ENCODE data around the gene PDE2A.

PDE2A gene

GRCh38 chr11:72585762-72586311 lies 88.4 kb downstream of the PDE2A start:
- peak; percentile 59 for DNase-seq

DNA sequence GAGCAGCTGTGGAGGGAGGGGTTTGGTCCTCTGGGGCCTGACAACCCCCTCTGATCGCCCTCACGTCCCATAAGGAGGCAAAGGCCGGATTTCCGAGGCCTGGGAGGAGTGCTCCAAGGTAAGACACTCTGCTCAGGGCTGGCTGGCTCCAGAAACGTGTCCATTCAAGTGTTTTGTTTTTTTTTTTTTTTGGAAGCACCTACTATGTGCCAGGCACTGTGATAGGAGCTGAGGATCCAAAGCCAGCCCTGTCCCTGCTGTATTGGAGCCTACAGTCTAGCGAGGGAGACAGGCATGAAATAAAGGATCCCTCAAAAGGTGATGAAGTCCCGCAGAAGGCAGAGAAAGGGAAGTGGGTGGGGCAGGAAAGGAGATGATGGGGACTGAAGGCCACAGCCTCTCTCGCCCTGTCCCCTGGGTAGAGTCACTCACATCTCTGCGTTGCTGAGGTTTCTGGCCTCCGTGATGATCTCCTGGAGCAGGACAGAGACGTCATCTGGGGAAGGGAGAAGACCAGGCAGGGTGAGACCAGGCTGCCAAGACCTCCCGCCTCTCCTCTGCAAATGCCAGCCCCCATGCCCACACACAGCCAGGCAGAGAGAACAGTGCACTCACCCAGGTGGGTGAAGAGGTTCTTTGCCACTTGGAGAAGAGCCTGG lies 89.2 kb downstream of the PDE2A start:
- DNase-seq, result no peak

DNA sequence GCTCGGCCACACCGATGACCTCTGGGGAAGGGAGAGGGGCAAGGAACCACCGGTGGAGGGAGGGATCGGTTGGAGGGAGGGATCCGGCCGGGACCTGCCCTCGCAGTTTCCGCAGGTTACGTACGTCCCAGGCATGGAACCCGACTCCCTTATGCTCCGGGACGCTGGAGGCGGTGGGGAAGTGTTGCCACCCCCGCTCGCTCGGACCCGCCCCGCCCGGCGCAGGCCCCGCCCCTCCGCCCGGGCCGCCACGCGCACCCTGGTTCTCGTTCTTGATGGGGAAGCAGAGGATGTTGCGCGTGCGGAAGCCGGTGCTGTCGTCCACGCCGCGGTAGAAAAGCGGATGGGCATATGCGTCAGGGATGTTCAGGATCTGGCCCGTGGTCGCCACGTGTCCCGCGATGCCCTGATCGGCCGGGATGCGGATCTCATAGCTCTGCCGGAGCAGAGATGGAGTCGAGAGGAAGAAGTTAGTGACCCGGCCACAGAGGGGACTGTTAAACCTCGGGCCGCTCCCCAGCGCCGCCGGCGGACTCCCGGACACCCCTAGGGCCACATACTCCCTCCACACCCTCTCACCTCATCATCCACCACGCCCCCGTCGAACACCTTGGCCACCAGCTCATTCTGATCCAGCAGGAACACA lies 89.8 kb downstream of the PDE2A start:
- DNase-seq, result peak; percentile 25

GRCh38 chr11:72583616-72584292 lies 90.5 kb downstream of the PDE2A start:
- DNase-seq, result no peak

DNA sequence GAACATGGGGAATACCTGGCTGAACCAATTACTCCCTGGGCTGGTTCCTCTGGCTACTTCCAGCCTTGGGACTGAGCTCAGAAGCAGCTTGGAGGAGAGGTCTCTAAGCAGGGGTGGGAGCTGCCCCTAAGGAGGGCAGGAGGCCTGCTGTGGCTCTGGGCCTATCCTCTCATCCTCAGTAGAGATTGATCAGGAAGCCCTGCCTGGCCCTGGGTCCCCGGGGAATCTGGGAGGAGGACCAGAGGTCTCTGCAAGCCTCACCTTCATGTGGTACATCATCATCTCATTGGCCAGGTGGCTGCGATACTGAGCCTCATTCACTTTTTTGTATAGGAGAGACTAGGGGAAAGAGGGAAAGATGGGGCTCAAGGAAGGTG lies 91.1 kb downstream of the PDE2A start:
- no peak for DNase-seq

GRCh38 chr11:72582206-72583176 lies 91.7 kb downstream of the PDE2A start:
- no peak for DNase-seq

DNA sequence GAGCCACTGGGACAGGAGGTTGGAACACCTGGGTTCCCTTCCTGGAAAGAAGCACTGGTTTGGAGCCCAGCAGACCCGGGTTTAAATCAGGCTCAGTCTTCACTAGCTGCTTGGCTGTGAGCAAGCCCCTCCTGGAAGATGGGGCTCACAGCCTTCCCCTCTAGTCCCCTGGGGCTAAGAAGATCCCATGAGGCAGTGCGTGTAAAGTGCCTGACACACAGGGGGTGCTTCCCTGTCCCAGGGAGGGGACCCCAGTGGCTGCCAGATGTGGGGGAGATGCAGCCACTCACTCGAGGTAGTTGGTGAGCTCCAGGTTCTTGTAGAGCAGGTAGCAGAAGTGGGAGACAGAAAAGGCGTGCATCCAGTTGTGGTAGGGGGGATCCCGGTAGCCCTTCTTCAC lies 93.2 kb downstream of the PDE2A start:
- DNase-seq, result no peak

- DNase-seq, result no peak
Observed at GRCh38 chr11:72580642-72580950, 93.6 kb downstream of the PDE2A start.

- DNase-seq, result no peak
Observed at GRCh38 chr11:72579816-72580641, 94.2 kb downstream of the PDE2A start.

- DNase-seq, result no peak
Observed at GRCh38 chr11:72578991-72579815, 95.0 kb downstream of the PDE2A start.

GRCh38 chr11:72578566-72578965 lies 95.7 kb downstream of the PDE2A start:
- no peak for DNase-seq

DNA sequence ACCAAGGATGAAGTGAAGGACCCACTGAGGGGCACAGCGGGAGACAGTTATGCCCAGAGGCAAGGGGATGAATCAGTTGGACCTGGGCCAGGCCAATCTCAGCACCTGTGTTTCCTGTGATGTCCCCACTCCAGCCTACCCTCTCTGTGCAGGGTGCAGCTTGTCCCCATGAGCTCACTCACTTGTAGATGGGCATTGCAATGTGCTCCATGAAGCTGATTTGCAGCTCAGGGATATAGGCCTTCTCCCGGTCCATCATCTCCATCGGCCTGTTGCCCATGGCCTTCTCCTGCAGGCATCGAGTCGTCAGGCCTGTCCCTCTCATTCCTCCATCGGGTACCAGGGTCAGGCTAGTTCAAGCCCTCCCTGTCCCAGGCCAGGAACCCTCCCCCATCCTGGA lies 96.2 kb downstream of the PDE2A start:
- no peak for DNase-seq

GRCh38 chr11:72577271-72577721 lies 96.9 kb downstream of the PDE2A start:
- no peak for DNase-seq

- DNase-seq, result no peak
Observed at GRCh38 chr11:72576661-72577060, 97.6 kb downstream of the PDE2A start.

- no peak for DNase-seq
Observed at GRCh38 chr11:72576243-72576595, 98.0 kb downstream of the PDE2A start.

DNA sequence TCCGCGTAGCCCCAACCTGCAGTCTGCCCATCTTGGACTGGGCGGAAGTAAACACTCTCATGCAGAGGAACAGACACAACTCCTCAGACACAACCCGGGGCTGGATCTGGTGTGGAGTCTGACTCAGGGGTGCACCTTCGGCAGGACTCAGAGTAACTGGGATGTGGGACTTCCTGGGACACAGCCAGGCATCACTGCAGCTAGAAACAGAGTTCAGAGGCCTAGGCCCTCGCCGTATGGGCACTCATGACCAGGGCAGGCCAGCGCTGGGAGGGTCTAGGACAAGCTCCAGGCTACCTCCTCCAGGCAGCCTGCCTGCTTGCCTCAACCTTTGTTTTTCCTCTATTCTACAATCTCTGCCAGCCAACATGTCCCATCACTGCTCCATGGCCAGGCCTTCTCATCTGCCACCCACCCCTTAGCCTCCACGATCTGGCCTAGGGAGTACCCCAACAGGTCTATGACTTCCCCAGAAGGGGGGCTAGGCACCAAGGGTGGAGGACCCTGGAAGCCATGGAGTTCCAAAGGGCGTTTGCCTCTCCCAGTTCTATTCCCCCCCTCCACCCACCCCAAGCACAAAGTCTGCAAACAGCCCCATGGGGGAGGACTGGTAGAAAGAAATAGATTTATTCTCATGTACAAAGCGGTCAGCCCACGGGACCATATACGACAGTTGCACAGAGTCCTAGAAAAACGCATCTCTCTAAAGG lies 98.5 kb downstream of the PDE2A start:
- DNase-seq, result no peak

DNA sequence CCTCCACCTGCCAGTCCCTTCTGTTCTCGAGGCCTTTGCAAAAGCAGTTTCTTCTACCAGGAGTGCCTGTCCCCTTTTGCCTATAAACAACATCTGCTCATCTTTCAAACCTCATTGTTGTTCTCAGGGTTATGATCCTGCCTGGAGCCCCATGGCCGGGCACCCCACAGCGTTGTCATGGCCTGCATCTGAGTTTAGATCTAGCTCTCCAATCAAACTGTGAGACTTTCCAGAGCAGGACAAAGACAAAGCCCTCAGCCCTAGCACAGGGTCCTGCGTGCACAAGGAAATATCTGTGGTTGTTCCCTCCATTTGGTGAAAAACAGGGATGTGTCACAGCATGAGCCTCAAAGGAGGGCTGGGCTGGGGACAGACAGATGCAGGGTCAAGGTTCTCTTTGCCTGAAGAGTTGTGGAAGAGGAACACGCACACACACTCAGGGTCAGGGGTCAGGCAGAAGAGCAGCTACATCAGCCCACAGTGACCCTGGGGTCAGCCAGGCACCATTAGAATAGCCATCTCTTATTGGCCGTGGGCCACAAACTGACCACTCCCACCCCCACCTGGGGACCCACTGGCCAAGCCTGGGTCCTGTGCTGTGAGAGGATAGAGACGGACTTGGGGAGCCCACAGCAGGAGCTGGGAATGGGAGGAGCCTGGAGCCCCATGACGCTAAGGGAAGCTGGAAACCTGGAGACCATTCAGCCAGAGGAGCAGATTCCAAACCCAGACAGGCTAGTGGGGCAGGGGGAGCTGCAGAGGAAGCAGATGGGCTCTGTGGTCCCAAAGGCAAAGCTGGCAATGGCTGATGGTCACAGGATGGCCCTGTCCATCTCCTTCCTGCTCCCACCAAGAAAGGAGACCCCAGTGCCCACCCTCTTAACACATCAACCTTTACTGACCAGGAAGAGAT lies 99.4 kb downstream of the PDE2A start:
- DNase-seq, result no peak

DNA sequence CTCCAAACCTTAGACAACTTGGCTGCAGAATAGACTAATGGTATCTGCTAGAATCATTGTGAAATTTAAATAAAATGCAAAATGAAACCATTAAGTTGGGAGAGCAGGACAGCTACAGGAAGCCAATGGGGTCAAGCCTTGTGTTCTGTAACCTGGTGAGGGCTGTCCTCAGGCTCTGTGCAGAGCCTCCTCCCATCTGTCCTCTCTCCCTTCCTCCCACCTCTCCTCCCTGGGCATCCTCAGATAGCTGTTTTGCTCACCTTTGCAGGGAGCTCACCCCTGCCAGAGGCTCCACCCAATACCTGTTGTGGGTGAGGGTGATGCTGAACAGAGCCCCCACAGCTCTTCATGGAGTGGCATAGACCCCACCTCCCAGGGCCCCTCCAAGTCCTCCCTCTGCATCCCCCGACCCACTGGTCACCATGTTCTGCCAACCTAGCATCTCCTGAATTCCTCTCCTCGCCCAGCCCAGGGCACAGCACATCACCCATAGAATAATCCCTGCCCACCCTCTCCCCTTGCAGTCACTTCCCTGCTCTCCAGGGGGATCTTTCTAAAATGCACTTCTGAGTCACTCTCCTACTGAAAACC lies 100.3 kb downstream of the PDE2A start:
- DNase-seq, result no peak

All from EL (cell line).